Measurements from ENCODE around the gene SOX6.

- no peak for TF ChIP-seq CTCF (conservative IDR thresholded peaks at IDR 0.05; ENCODE audit: low read depth in 2 of 2)
- TF ChIP-seq EZH2phosphoT487 (IDR thresholded peaks at IDR 0.05; ENCODE audit: unreplicated experiment): no peak
Observed at GRCh38 chr11:15932417-15932816, 423.9 kb downstream of the SOX6 start.

Measured in GM23338 (cell line).